ENCODE measurements around the gene PTGS1.

PTGS1 gene

DNA sequence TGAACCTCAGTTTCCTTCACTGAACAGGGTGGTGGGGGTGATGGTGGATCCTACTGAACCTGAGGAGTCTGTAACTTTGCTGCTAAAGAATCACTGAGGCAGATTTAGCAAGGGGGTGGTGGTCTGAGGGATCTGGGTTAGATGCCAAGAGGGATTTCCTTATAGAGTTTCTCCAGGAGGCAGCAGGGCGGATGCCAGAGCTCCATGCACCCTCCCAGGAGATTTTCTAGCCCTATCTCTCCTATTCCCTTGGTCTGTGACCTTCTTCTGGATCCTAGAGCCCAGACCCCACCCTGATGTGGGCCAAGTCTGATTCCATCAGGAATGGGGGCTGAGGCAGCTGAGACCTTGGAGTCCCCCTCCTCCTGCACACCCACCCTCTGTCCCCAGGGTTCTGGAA is 6.0 kb downstream of the PTGS1 start:
- DNase-seq: no peak

- DNase-seq: no peak
Observed at GRCh38 chr9:122377241-122378164, 6.7 kb downstream of the PTGS1 start.

- DNase-seq: no peak
Observed at GRCh38 chr9:122378236-122378635, 7.4 kb downstream of the PTGS1 start.

DNA sequence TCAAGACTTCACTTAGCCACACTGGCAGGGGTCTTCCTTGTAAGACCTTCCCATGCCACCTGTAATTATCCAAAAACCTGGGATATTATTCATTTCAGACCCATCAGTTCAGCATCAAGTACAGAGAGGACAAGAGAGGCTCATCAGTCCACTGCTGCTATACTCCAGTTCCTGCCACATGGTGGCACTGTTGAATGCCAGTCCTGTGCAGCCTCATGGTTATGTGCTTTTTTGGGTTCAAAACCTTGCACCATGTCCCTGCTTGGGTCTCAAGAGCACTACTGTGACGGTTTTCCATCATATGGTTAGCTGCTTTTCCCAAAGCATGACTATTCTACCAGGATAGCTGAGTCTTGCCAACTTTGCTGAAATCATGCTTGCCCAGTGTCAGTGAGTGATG is 8.5 kb downstream of the PTGS1 start:
- no peak for DNase-seq

DNA sequence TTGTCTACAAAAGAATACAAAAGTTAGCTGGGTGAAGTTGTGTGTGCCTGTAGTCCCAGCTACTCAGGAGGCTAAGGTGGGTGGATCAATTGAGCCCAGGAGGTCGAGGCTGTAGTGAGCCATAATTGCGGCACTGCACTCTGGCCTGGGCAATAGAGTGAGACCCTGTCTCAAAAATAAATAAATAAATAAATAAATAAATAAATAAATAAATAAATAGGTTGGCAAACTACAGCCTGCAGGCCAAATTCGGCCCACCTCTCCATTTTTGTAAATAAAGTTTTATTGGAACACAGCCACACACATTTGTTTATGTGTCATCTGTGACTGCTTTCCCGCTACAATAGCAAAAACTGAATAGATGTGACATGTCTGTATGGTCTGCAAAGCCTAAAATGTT is 9.5 kb downstream of the PTGS1 start:
- DNase-seq: no peak

DNA sequence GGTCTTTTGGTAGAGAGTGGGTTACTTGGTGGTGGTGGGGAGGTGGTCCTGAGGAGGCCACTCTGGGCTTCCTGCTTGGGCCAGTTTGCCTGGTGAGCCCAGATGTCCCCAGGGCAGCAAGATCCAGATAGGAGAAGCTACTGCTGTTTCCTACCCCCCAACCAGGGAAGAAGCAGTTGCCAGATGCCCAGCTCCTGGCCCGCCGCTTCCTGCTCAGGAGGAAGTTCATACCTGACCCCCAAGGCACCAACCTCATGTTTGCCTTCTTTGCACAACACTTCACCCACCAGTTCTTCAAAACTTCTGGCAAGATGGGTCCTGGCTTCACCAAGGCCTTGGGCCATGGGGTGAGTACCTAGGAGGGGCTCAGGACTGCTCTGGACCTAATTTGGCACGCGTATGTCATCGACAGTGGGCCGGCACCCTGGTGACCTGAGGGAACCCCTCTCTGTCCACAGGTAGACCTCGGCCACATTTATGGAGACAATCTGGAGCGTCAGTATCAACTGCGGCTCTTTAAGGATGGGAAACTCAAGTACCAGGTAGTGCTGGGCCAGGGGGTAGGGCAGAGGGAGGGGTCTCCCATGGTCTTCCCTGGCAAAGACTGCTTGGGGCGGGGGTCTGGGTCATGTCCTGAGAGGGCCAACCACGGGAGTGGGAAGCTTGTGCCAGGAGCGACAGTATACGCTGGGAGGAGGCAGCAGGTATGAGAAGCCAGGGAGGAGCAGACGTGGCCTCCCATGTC is 10.6 kb downstream of the PTGS1 start:
- DNase-seq: no peak

DNA sequence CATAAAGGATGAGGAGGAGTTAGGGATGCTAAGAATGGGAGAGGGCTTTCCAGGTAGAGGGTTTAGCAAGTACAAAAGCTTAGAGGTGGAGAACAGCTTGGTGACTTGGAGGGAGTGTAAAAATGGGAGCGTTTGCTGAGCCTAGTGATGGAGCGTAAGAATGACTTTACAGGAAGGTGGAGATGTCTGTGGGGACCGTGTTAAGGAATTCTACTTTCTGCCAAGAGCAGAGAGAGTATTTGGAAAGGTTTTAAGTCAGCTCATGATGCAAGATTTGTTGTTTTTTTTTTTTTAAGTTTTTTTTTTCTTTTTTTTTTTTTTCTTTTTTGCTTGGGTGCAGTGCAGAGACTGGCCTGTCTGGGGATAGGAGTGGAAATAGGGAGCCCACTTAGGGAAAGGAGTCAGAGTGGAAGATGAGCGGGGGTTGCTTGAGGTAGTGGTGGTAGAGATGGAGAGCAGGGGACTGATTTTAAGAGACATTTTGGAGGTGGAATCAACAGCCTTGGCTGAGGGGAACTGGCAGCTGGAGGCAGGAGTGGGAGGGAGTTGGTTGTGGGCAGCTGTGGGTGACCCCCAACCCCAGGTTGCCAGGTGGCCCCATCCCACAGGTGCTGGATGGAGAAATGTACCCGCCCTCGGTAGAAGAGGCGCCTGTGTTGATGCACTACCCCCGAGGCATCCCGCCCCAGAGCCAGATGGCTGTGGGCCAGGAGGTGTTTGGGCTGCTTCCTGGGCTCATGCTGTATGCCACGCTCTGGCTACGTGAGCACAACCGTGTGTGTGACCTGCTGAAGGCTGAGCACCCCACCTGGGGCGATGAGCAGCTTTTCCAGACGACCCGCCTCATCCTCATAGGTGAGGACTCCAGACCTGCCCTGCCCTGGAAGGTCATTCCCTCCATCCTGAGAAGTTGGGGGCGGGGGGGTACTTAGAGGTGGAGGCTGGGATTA is 12.4 kb downstream of the PTGS1 start:
- no peak for DNase-seq

GRCh38 chr9:122383992-122384461 is 13.2 kb downstream of the PTGS1 start:
- DNase-seq: no peak

GRCh38 chr9:122386311-122386872 is 15.6 kb downstream of the PTGS1 start:
- no peak for DNase-seq

GRCh38 chr9:122387536-122387935 is 16.7 kb downstream of the PTGS1 start:
- DNase-seq: no peak

- no peak for DNase-seq
Observed at GRCh38 chr9:122389195-122389594, 18.4 kb downstream of the PTGS1 start.

- no peak for DNase-seq
Observed at GRCh38 chr9:122389799-122390481, 19.1 kb downstream of the PTGS1 start.

GRCh38 chr9:122392284-122392683 is 21.5 kb downstream of the PTGS1 start:
- DNase-seq: no peak

GRCh38 chr9:122392714-122393113 is 21.9 kb downstream of the PTGS1 start:
- no peak for DNase-seq

GRCh38 chr9:122393284-122393983 is 22.6 kb downstream of the PTGS1 start:
- DNase-seq: no peak

DNA sequence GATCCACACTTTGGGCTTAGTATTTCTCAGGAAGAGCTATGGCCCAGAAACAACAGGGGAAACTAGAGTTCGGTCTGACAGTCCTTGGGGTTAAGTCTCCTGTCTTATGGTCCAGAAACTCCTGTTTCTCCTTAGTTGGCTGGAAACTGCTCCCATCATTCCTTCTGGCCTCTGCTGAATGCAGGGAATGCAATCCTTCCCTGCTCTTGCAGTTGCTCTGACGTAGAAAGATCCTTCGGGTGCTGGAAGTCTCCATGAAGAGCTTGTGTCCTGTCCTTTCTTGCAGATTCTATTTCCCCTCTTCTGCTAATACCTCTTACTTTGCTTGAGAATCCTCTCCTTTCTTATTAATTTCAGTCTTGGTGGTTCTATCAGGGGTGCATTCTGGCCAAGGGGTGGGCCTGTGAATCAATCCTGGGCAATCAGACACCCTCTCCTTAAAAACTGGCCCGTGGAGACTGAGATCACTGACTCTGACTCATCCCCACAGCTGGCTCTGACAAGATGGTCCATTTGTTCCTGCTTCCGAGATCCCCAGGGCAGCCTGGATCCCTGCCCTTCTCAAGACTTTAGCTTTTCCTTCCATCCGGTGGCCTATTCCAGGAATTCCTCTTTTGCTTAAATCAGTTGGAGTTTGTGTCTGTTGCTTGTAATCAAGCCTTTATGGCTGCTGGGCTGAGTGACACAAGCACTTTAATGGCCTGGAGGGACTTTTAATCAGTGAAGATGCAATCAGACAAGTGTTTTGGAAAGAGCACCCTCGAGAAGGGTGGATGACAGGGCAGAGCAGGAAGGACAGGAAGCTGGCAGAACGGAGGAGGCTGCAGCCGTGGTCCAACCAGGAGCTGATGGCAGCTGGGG is 23.7 kb downstream of the PTGS1 start:
- no peak for DNase-seq

DNA sequence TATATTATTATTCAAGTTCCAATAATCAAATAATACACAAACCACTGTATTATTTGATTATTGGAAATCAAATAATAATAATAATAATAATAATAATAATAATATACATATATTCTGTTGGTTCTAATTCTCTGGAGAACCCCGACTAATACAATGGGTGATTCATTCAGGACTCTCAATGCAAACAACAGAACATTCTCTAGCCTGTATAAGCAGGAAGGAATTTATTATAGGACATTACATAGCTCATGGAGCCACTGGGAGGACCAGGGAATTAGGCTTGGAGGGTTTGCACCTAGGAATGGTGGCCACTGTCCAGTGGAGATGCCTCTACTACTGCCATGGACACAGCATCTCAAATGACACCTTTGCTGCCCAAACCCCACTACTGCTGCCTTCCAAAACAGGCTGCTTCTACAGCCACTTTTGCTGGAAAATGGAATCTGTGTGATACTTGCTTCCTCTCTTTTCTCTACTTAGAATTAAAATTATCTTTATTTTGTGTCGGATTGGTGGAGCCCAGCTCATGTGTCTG is 25.9 kb downstream of the PTGS1 start:
- DNase-seq: no peak

DNA sequence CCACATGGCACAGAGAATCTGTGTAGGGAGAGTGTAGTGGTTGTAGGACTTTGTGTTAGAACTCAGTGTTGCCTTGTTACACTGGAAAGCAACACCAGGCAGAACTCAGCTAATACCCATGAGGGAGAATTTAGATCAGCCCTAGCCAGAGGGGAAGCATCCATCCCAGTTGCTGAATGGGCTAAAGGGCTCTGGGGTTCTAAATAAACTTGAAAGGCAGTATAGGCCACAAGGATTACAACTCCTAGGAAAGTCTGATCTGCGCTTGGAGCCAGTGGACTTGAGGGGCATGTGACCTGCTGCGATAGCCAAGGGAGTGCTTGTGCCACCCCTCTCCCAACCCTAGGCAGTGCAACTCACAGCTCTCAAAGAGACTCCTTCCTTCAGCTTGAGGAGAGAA is 26.9 kb downstream of the PTGS1 start:
- DNase-seq: no peak

GRCh38 chr9:122398371-122398924 is 27.6 kb downstream of the PTGS1 start:
- no peak for DNase-seq

GRCh38 chr9:122401896-122402295 is 31.1 kb downstream of the PTGS1 start:
- DNase-seq: no peak
